Brain pericyte (primary cell): ENCODE measurements around the gene HABP2.

ENCODE experiments used
- DNase-seq: peaks from one replicate; pipeline ENCODE4 v3.0.0-alpha.2; 2012; ENCODE audit warnings: low read depth, low spot score

Gene HABP2

DNA sequence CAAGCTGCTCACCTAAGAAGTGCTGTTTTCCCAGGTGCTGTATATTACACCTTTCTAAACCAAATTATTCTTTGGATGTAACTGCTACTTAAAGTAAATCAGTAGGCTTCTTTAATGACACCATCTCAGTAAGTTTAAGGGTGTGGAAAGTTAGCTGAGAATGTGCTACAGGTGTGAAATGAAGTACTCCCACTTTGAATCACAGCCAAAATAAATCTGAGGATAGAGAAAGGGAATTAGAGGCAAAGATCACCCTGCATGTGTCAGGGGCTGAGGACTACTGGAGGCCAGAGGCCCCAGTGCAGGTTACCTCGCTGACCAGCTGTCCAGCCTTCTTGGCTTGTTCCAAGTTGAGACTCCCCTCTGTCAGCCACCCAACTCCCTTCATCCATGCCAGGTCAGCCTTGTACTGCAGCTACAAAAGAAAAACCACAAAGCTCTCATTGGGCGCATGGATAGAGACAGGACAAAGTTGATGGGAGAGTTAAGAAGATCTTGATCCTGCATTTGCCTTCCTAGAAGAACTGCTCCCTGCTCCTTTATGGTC lies 75.8 kb downstream of the HABP2 start:
- no peak for DNase-seq

DNA sequence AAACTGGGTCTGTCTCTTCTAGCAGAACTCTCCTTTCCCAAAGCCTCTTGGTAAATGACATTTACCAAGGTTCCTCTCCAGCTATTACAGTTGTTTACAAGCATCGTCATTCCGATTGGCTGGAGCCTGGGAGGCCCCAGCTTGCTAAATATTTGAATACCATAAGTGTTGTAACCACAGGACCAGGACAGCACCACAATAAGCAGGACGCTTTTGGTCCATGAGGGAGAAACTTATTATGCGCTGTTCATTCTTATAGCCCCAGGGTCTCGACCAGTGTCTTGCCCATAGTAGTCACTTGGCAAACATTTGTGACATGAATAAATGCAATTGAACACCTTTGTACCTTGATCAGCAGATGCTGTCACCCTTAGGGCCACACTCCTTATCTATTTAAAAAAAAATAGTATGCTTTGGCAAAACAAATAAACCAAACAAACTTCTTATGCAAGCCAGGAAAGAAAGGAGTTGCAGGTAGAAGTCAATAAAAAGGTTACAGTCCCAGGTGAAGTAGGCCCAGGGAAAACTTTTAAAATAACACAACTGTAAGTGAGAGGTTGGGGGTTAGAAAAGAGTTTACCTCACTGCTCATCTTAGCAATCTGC lies 78.2 kb downstream of the HABP2 start:
- DNase-seq = no peak

GRCh38 chr10:113631684-113632367 lies 79.0 kb downstream of the HABP2 start:
- DNase-seq = no peak
